Left renal cortex interstitium (tissue), 4 donors: ENCODE data around the gene ANO2. TPM values are rescaled to one million over a fixed set of nuclear protein-coding genes. Genes with fewer than 3 reads are reported as not detected.
"Not testable (repeated sequence)": the region's sequence is repeated elsewhere in the genome, so short reads cannot be mapped to it uniquely, and the experiment has no call there.

ENCODE experiments used
- DNase-seq, 4 donors: peaks; one replicate each; pipeline ENCODE4 v3.0.0-alpha.2; 2013; ENCODE audit warnings: low read depth in 4 of 4, low spot score in 2 of 4, missing footprints in 1 of 4
- polyA plus RNA-seq, 4 donors: library from polyadenylated mRNA; unstranded; fragments of 120-200 nt; gene quantifications; one replicate each; pipeline ENCODE4 v1.2.1, GENCODE V29; 2013; ENCODE audit not compliant: insufficient read length in 4 of 4

The ANO2 gene
- polyA plus RNA-seq, 4 donors: 3.5 to 5.5 (median 4.1) TPM

- no peak for DNase-seq
Observed at GRCh38 chr12:5861416-5861815, 83.6 kb downstream of the ANO2 start.

DNA sequence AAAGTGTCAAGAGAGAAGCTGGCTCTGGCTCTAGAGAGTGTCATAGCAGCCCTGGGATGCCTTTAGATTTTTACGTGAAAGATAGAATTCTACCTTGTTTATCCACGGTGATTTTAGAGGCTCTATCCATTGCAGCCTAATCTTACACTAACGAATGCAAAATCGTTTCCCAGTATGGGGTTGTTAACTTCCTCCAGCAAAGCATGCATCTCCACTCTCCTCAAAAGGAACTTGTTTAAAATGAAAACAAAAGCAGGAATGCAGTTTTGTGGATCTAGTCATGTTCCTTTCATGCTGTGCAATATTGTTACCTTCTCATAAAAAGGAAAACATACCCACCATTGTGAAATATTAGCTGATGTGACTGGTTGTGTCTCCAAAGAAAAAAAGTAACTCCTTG is 88.4 kb downstream of the ANO2 start:
- DNase-seq: no peak

- DNase-seq: no peak
Observed at GRCh38 chr12:5846950-5847349, 98.1 kb downstream of the ANO2 start.

- DNase-seq: peak in 1 of 4 donors; percentile 6
Observed at GRCh38 chr12:5840944-5841343, 104.1 kb downstream of the ANO2 start.

GRCh38 chr12:5830111-5830510 is 114.9 kb downstream of the ANO2 start:
- no peak for DNase-seq

DNA sequence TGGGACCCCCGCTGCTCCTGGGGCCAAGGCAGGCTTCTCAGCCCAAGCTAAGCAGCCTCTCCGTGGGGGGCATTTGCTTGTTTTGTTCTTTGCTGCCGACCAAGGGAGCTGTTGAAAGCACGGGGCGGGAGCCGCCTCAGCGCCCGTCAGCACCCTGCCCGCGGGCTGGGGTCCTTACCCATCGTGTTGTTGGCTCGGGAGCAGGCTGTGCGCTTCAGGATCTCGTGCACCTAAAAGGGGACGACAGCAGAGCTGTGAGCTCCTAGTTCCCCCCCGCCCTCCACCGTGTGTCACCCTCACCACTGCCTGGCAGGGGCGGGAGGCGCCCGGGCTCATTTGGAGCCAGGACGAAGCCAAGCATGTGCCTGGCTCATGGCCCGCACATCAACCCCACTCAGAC is 117.5 kb downstream of the ANO2 start:
- no peak for DNase-seq

DNA sequence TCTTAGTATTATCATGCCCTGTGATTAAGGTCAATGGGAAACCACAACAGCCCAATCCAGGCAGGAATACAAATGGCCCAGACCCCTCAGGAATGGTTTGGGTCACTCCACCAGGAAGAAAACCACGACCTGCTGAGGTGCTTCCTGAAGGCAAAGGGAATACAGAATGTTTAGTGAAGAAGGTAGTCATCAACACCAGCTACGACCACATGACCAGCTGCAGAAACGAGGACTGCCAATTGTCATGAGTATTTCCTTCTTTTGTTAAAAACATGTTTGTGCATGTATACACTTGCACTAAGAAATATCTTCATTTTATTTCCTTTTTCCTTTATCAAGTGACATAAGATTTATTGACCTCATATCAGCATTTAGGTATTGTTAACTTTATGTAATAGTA is 119.3 kb downstream of the ANO2 start:
- DNase-seq: not testable (repeated sequence)

GRCh38 chr12:5818877-5819276 is 126.2 kb downstream of the ANO2 start:
- not testable (repeated sequence) for DNase-seq

DNA sequence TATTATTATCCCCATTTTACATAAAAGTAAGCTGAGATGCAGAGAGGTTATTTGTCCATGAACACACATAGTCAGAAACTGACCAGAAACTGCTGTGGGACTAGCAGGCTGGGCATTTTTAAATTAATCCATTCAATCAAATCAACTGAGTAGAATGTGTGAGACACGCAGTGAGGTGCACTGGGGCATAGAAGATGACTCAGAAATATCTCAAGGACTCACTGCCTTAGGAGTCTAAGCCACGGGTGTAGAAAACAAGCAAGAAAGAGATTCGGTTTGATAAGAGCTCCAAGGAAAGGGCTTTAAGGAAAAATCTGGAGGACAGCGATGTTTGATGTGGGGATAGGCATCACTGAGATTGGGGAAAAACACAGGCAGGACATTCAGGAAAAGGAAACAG is 127.8 kb downstream of the ANO2 start:
- no peak for DNase-seq

DNA sequence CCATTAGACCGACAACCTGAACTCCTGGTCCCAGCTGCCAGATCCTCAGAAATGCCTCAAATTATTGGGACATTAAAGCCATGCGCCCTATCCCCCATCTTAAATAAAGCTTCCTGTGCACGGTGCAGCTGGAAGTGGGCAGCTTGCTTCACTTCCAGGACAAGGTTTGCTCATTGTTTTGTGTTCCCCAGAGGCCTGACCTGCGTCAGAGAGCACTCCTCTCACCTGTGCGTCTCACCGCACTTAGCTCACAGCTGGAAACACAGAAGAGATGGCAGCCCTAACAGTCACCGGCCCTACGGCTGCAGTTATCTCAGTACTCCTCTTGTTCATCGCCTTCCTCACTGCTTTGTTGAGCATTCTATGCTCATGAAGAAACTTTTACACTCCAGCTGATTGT is 135.5 kb downstream of the ANO2 start:
- DNase-seq: no peak

GRCh38 chr12:5808981-5809380 is 136.1 kb downstream of the ANO2 start:
- DNase-seq: no peak

GRCh38 chr12:5807514-5808219 is 137.4 kb downstream of the ANO2 start:
- no peak for DNase-seq

- no peak for DNase-seq
Observed at GRCh38 chr12:5807090-5807414, 138.0 kb downstream of the ANO2 start.

- DNase-seq: no peak
Observed at GRCh38 chr12:5806371-5807089, 138.5 kb downstream of the ANO2 start.

GRCh38 chr12:5803532-5803931 is 141.5 kb downstream of the ANO2 start:
- DNase-seq: no peak

- DNase-seq: no peak
Observed at GRCh38 chr12:5798242-5799015, 146.6 kb downstream of the ANO2 start.

GRCh38 chr12:5797661-5798060 is 147.4 kb downstream of the ANO2 start:
- no peak for DNase-seq

DNA sequence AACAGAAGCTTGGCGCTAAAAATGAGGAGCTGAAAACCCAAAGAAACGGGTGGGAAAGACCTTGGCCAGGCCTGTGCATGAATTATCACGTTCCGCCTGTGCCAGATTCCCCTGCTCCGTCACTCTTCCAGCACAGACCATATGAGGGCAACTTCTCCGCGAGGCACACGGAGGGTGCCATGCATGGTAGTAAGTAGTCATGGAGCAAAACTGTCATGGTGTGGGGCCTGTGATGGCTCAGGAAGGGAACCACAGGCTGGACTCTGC is 148.2 kb downstream of the ANO2 start:
- DNase-seq: no peak

DNA sequence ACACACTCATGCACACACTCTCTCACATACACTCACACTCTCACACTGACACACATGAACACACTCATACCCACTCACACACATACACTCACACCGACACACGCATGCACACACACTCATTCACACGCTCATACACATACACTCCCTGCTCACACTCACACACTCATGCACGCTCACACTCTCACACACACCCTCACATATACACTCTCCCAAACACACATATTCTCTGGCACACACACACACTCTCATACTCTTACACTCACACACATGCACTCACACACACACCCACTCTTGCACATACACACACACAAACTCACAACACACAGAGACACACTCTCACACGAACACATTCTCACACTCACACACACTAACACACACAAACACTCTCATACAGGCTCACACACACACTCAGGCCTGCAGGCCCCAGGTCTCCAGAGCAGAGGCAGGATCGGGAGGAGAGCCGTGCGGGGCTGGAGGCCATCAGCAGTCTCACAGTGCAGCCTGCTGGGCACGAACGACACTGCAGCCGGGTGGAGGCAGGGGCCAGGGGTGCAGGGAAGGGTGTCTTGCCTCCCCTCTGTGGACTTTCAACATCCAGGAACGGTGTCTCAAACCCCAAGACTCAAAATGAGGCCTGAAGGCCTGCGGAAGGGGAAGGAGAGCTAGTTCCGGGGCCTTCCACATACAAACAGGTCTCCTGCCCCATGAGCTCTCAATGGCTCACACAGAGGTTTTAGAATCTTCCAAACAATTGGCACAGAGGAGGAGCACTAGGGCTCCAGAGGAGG is 148.7 kb downstream of the ANO2 start:
- peak in 1 of 4 donors; percentile 24 for DNase-seq

GRCh38 chr12:5794156-5794555 is 150.9 kb downstream of the ANO2 start:
- no peak for DNase-seq

- no peak for DNase-seq
Observed at GRCh38 chr12:5792343-5792742, 152.7 kb downstream of the ANO2 start.
